Stimulated activated CD8-positive, alpha-beta memory T cell treated with anti-CD3 and anti-CD28 coated beads, Interleukin-7, amount 100 ng/mL, for 48 hours (primary cell): ENCODE data around the gene PTPRN2.

Experiments used
- DNase-seq, 2 donors: peaks; one replicate each; pipeline ENCODE4 v3.0.0-alpha.2; 2020; ENCODE audit warnings: low read depth in 1 of 2; ENCODE audit errors: extremely low read depth in 1 of 2

PTPRN2 gene

DNA sequence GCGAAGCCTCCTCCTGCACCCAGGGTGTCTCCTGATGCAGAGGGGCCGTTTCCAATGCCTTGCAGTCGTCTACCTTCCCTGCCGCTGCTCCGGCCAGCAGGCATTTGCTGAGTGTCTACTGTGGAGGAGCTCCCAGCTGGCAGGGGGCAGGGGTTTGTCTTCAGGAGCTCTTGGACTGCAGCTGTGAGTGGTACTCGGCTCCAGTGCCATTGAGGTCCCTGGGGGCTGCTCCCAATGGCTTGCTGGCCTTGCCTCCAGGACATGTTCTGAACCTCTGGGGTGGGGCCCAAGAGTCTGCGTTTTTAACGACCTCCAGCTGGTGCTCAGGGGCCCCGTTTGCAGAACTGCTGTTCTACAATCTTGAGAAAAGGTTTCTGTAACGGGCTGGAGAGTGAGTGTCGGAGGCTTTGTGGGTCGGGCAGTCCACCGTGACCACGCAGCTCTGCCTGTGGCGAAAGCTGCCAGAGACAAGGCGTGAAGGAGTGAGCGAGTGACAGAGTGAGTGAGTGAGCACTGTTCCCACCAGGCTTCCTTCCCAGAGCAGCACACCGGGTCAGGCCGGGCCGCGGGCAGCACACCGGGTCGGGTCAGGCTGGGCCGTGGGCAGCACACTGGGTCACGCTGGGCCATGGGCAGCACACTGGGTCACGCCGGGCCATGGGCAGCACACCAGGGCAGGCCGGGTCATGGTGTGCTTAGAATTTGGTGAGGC, 520.2 kb downstream of the PTPRN2 start:
- no peak for DNase-seq

- DNase-seq: no peak
Measured at GRCh38 chr7:158066085-158066484, 521.5 kb downstream of the PTPRN2 start.

- DNase-seq: no peak
Measured at GRCh38 chr7:158065340-158065739, 522.3 kb downstream of the PTPRN2 start.

DNA sequence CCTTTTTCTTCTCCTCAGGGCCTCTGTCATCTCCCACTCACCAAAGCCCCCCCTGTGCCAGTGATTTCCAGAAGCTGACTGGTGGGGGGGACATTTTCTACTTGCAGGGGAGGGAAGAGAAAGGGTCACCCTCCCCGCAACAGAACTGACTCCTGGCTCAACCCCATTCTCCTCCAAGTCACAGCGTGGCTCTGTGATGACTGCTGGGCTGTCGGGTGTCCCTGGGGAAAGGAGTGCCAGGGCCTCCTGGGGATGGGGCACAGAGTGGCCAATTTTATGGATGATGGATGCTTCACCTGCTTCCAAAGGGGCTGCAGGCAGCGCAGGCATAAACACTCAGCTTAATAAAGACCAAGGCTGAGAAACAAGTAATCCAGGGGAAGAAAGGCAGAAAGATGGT, 523.0 kb downstream of the PTPRN2 start:
- DNase-seq: no peak

DNA sequence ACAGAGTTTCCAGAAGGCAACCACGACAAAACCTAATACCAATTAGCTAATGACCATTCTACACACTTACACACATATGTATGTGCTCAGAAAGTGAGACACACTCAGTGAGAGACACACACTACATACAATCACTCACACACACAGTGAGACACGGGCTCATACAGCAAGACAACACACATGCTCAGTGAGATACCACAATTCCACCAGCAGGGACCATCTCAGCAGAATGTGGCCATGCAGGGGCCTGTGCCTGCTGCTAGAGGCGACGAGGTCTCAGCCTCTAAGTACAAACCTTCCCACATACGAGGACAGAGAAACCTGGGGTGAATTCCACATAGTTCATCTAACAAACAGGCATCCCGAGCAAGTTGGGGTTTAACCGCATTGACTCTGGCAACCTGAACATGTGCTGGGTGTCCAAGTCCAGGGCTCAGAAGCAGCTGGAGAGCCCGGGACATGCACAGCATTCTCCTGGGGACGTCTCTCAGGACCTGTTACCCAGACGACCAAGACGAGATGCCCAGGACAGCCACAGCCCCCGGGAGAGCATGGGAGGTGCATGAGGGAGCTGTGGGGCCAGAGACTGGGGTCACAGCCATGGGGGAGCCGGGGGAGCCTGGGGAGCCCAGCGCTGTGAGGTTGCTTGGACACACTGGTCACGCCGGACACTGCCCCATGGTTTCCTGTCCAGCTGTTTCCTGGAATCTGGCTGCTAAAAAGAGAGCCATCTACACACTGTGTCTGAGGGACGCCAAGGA, 523.6 kb downstream of the PTPRN2 start:
- no peak for DNase-seq

- no peak for DNase-seq
Measured at GRCh38 chr7:158062661-158063060, 525.0 kb downstream of the PTPRN2 start.

- no peak for DNase-seq
Measured at GRCh38 chr7:158061884-158062656, 525.6 kb downstream of the PTPRN2 start.

DNA sequence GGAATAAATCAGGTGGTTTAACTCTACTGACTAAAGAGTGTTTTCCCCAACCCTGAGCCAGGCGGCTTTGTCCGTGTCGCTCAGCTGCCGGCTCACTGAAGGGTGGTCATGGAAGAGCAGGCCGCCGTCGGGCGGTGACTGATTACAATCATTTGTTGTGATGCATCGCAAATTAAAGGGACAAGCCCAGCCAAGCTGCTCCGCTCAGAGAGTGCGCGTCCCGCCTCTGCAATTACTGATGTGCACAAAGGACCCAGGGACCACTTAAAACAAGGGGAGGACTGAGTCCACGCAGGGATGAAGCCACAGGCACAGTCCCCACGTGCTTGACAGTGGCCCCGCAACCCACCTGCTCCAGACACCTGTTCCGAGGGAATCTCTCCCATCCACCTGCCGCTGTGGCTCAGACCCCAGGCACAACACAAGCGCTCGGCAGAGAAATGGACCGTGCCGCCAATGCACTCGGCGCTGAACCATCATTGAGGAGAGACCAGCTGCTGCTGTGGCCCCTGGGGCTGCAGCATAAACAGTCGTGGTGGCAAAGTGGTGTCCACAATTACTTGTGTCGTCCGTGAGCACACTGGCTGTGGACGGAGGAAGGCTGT, 526.5 kb downstream of the PTPRN2 start:
- no peak for DNase-seq

- DNase-seq: no peak
Measured at GRCh38 chr7:158060216-158060615, 527.4 kb downstream of the PTPRN2 start.

GRCh38 chr7:158057446-158057845, 530.2 kb downstream of the PTPRN2 start:
- DNase-seq: no peak

DNA sequence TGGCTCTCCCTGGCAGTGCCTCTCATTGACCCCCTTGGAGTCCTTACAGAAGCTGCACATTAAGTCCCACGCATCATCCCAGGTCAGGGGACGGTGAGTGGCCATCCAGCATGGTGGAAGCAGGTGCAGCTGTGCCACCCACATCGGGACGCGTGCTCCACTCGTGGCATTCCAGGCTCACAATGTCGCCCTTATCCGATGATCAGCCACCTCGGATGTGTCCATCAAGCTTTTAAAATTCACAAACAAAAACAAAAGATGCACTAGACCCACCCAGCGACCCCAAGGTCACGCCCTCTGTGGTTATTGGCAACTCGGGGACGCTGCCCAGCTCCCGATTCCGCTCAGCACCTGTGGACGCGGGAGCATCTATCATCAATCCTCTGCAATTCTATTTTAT, 530.9 kb downstream of the PTPRN2 start:
- DNase-seq: no peak

- no peak for DNase-seq
Measured at GRCh38 chr7:158055726-158056510, 531.7 kb downstream of the PTPRN2 start.

GRCh38 chr7:158054611-158055010, 533.0 kb downstream of the PTPRN2 start:
- no peak for DNase-seq

DNA sequence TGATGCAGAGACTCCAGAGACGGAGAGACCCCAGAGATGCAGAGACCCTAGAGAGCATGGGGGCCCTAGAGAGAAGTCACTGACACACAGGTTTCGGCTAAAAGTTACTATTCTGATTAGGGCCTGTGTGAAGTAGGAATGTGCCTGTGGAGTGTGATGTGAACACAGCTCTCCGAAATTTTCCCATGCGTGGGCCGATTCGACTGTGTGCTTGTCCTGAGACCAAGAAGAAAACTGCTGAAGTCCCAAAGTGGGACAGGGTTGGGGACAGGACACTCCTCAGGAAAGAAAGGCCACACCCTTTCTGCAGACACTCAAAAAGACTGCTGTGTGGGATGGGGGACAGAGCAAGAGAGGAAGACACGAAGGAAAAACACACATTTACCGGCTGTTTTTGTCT, 533.5 kb downstream of the PTPRN2 start:
- no peak for DNase-seq

GRCh38 chr7:158053183-158053915, 534.3 kb downstream of the PTPRN2 start:
- no peak for DNase-seq

DNA sequence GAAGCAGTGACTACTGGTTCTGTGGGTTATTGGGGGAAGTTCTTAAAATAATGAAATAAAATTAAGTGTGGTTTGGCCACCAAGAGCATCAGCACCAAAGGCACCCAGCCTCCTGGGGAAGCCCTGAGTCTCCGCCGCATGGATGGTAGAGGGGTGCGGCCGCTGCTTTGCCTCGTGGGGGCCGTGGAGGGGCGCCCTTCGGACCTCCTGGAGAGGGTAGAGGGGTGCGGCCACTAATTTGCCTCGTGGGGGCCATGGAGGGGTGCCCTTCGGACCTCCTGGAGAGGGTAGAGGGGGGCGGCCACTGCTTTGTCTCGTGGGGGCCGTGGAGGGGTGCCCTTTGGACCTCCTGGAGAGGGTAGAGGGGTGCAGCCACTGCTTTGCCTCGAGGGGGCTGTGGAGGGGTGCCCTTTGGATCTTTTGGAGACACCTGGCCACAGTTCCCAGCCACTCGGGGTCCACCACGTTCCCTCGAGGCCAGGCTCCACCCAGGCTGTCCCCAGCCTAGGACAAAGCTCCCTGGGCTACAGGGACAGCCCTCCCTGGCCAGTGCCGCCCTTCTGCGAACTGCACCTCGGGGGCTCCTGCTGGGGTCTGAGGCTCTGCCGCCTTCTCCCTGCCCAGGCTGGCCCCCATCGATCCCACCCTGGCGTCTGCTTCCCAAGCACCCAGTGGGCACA, 535.1 kb downstream of the PTPRN2 start:
- no peak for DNase-seq

DNA sequence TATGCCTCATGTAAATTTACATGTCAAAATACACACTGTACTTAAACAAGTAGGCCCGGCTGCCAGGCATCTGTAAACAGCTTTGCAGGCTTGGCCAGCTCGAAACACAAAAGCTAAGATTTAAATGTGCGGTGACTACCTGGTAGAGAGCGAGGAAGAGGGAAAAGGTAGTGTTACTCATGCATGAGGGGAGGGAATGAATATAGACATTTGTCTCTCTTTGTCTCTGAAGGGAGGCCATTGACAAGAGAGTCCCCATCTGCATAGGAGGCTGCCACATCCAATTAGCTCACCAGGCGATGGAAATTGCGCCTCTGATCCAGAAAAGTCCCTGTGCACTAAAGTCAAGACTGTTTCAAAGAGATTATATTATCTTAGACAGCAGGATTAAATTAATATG, 535.8 kb downstream of the PTPRN2 start:
- no peak for DNase-seq

- no peak for DNase-seq
Measured at GRCh38 chr7:158050978-158051651, 536.5 kb downstream of the PTPRN2 start.
